Measurements from ENCODE around the gene MID2.

DNA sequence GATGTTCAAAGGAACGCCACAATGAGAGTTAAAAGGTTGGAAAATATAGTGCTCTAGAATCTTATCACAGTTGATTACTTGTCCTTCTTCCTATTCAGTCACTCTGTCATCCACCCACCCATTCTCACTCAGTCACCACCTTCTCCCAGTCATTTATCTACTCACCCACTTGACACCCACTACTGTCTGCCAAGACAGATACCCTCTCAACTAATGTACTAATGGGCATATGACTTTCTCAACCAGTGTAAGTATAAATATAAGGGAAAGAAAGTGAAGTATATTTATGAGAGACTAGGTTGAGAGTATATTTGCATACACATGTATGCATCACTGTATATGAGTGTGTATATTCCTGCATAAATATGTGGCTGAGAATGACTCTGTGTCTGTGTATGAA is 20.0 kb downstream of the MID2 start:
- TF ChIP-seq POLR2A (IDR thresholded peaks at IDR 0.05; ENCODE audit: low read length) (no peak), GATA1 (IDR thresholded peaks at IDR 0.05; ENCODE audit: low read depth, low read length) (no peak)

Data from erythroblast (primary cell).